ENCODE measurements around the gene TAF4. TPM values are rescaled to one million over a fixed set of nuclear protein-coding genes. Genes with fewer than 3 reads are reported as not detected.

The TAF4 gene
- total and polyA plus RNA-seq, 2 of the 13 experiments (the other 11 are each of a cell fraction or from before 2014, with no cell fraction given), result 5.9 to 12.0 TPM

- no peak for TF ChIP-seq ZSCAN5A (CRISPR knock-in tag; IDR thresholded peaks at IDR 0.05; ENCODE audit: borderline replicate concordance)
- TF ChIP-seq ZNF572 (CRISPR knock-in tag; IDR thresholded peaks at IDR 0.05), result no peak
- no peak for TF ChIP-seq STAT5B (CRISPR knock-in tag; IDR thresholded peaks at IDR 0.05)
- TF ChIP-seq PRDM10 (CRISPR knock-in tag; IDR thresholded peaks at IDR 0.05; ENCODE audit: low read depth), result no peak; the same call in 1 of the 2 replicates
- TF ChIP-seq IKZF1 (IDR thresholded peaks at IDR 0.05), result no peak
- 0 out of 2 replicates have a peak, but pooled peaks have one; percentile 31 for TF ChIP-seq ZNF317 (CRISPR knock-in tag; IDR thresholded peaks at IDR 0.05)
- TF ChIP-seq ELF3 (CRISPR knock-in tag; IDR thresholded peaks at IDR 0.05), result no peak
- no peak for TF ChIP-seq GTF3A (CRISPR knock-in tag; conservative IDR thresholded peaks at IDR 0.05)
- peak; percentile 52; the same call in 1 of the 2 replicates for TF ChIP-seq KDM5B (CRISPR knock-in tag; IDR thresholded peaks at IDR 0.05; ENCODE audit: borderline replicate concordance)
- TF ChIP-seq ZNF121 (CRISPR knock-in tag; IDR thresholded peaks at IDR 0.05), result no peak
- TF ChIP-seq NCOR1 (IDR thresholded peaks at IDR 0.05; ENCODE audit: borderline replicate concordance, low read length), result no peak
- TF ChIP-seq, protein P1, sequence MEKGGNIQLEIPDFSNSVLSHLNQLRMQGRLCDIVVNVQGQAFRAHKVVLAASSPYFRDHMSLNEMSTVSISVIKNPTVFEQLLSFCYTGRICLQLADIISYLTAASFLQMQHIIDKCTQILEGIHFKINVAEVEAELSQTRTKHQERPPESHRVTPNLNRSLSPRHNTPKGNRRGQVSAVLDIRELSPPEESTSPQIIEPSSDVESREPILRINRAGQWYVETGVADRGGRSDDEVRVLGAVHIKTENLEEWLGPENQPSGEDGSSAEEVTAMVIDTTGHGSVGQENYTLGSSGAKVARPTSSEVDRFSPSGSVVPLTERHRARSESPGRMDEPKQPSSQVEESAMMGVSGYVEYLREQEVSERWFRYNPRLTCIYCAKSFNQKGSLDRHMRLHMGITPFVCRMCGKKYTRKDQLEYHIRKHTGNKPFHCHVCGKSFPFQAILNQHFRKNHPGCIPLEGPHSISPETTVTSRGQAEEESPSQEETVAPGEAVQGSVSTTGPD (CRISPR knock-in tag; IDR thresholded peaks at IDR 0.05), result no peak
- no peak for TF ChIP-seq HNRNPUL1 (IDR thresholded peaks at IDR 0.05; ENCODE audit: low read depth, low read length)
- no peak for TF ChIP-seq TFAP4 (IDR thresholded peaks at IDR 0.05; ENCODE audit: borderline replicate concordance, low read depth)
- TF ChIP-seq, protein P2, sequence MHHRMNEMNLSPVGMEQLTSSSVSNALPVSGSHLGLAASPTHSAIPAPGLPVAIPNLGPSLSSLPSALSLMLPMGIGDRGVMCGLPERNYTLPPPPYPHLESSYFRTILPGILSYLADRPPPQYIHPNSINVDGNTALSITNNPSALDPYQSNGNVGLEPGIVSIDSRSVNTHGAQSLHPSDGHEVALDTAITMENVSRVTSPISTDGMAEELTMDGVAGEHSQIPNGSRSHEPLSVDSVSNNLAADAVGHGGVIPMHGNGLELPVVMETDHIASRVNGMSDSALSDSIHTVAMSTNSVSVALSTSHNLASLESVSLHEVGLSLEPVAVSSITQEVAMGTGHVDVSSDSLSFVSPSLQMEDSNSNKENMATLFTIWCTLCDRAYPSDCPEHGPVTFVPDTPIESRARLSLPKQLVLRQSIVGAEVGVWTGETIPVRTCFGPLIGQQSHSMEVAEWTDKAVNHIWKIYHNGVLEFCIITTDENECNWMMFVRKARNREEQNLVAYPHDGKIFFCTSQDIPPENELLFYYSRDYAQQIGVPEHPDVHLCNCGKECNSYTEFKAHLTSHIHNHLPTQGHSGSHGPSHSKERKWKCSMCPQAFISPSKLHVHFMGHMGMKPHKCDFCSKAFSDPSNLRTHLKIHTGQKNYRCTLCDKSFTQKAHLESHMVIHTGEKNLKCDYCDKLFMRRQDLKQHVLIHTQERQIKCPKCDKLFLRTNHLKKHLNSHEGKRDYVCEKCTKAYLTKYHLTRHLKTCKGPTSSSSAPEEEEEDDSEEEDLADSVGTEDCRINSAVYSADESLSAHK (CRISPR knock-in tag; IDR thresholded peaks at IDR 0.05; ENCODE audit: borderline replicate concordance), result no peak
- peak; percentile 9; the same call in 1 of the 2 replicates for TF ChIP-seq ISX (CRISPR knock-in tag; conservative IDR thresholded peaks at IDR 0.05)
- no peak for TF ChIP-seq TBP (CRISPR knock-in tag; IDR thresholded peaks at IDR 0.05)
- 0 out of 2 replicates have a peak, but pooled peaks have one; percentile 40 for TF ChIP-seq CAMTA2 (CRISPR knock-in tag; IDR thresholded peaks at IDR 0.05; ENCODE audit: borderline replicate concordance)
- no peak for TF ChIP-seq GTF2F1 (IDR thresholded peaks at IDR 0.05; ENCODE audit: low read length)
- TF ChIP-seq TARDBP (CRISPR knock-in tag; IDR thresholded peaks at IDR 0.05), result 0 out of 2 replicates have a peak, but pooled peaks have one; percentile 13
These were observed 780 bp upstream of the TAF4 start (continued) for GRCh38 chr20:62066339-62066982.

All from HepG2 (cell line).